Measurements from ENCODE around the gene CEP126.
A peak's percentile ranks its signal among the peaks of the same experiment; 100 is the strongest.

The CEP126 gene

DNA sequence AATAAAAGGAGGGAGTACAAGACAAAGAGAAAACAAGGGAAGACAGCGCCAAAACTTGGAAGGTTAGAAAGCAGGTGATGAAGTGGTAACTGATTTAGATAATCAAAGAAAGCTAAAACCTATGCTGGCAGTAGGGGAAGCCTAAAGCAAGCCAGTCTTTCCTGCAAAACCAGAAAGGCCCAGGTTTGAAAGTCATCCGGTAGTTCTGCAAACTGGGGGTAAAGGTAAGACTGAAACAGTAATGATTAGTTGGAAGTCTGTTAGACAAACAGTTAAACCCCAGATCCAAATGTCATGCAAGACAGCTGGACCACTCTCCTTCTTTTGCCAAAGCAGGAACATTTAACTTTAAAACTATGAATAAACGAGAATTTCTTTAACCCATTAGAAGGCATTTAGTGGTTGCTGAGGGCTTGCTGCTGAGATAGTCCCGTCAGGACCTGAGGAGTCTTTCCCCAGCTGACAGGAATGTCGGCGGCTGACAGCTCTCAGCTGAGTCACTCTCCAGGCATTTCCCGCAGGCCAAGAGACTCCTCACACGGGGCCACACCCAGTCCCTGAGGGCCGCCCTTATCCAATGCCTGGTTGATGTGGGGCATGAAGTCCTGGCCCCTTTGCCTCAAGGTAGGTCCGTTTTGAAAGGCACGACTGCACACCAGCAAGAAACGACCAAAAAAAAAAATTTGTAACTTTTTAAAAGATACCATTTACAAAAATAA is 96.1 kb downstream of the CEP126 start:
- no peaks in the 10 kb centered on the region for H3K36me3 ChIP-seq
- H3K4me3 ChIP-seq (ENCODE audit: low read depth, low read length), result no peak overlapping the region
- peak; percentile 19 for DNase-seq
- H3K27me3 ChIP-seq, result peaks cover 13% of the 10 kb centered on the region
- no peaks in the 10 kb centered on the region for H3K4me1 ChIP-seq
- no peaks in the 10 kb centered on the region for H3K9me3 ChIP-seq
- TF ChIP-seq, protein P1, sequence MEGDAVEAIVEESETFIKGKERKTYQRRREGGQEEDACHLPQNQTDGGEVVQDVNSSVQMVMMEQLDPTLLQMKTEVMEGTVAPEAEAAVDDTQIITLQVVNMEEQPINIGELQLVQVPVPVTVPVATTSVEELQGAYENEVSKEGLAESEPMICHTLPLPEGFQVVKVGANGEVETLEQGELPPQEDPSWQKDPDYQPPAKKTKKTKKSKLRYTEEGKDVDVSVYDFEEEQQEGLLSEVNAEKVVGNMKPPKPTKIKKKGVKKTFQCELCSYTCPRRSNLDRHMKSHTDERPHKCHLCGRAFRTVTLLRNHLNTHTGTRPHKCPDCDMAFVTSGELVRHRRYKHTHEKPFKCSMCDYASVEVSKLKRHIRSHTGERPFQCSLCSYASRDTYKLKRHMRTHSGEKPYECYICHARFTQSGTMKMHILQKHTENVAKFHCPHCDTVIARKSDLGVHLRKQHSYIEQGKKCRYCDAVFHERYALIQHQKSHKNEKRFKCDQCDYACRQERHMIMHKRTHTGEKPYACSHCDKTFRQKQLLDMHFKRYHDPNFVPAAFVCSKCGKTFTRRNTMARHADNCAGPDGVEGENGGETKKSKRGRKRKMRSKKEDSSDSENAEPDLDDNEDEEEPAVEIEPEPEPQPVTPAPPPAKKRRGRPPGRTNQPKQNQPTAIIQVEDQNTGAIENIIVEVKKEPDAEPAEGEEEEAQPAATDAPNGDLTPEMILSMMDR (IDR thresholded peaks at IDR 0.05; ENCODE audit: low read depth, low read length), result no peak

DNA sequence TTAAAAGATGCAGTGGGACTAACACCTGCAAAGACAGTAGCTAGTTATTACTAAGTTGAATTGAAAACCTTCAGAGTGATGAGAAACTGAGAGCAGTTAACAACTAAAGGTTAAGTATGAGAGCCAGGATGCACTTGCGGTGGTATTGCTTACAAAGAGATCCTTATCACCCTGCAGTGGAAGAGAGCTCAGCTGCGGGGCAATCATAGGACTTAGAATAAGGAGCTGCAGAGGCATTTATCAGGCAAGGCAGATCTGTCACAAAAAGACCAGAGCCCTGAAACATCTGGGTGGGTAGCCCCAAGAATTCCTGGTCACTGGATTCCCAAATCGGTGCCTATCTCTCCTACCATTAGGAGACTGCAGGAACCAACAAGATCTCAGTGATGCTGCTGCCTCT is 98.1 kb downstream of the CEP126 start:
- Histone ChIP-seq H3K4me1 (no peaks in the 10 kb centered on the region), H3K9me3 (no peaks in the 10 kb centered on the region), H3K4me3 (ENCODE audit: low read depth, low read length) (no peak overlapping the region), H3K27me3 (peaks cover 13% of the 10 kb centered on the region), H3K36me3 (no peaks in the 10 kb centered on the region)
- DNase-seq, result no peak
- TF ChIP-seq, protein P1 (IDR thresholded peaks at IDR 0.05; ENCODE audit: low read depth, low read length), result no peak

DNA sequence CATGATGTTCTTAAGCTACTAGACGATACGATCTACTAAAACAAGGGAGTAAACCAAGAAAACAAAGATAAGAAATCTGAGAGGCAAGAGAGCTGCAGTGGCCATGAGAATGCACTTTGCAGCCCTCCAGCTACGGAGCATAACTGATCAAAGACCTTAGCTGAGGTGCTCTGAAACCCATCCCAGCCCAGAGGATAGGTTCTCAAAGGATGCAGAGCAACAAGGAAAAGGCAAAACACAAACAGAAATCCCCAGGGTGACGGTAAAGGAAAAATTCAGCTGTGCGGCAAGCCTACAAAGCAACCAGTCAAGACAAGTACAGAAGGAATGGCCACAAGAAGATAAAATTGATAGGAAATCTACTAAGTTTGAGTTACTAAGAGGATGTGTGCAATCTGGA is 99.9 kb downstream of the CEP126 start:
- Histone ChIP-seq H3K36me3 (no peaks in the 10 kb centered on the region), H3K27me3 (peaks cover 11% of the 10 kb centered on the region), H3K4me1 (no peaks in the 10 kb centered on the region), H3K4me3 (ENCODE audit: low read depth, low read length) (no peak overlapping the region), H3K9me3 (no peaks in the 10 kb centered on the region)
- TF ChIP-seq, protein P1 (IDR thresholded peaks at IDR 0.05; ENCODE audit: low read depth, low read length), result no peak
- DNase-seq, result no peak

DNA sequence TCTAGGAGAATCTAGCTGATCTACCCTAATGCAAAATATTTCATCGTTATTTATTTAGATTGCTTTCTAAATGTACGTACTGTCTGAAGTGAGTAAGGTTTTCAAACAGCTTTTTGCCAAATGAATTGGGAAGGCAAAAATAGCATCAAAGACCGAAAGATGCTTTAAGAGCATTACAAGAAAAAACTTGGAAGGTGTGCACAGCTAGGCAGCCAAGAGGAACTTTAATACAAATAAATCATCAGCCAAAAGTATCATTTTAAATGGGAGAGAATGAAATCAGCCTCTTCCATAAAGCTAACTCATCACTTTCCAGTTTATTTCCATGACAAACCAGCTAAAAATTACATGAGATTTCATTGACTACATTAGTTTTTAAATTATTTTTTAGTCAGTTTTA is 102.2 kb downstream of the CEP126 start:
- Histone ChIP-seq H3K9me3 (no peaks in the 10 kb centered on the region), H3K27me3 (no peaks in the 10 kb centered on the region; the same call in 1 of the 2 replicates), H3K36me3 (no peaks in the 10 kb centered on the region), H3K4me1 (no peaks in the 10 kb centered on the region), H3K4me3 (ENCODE audit: low read depth, low read length) (no peak overlapping the region)
- no peak for DNase-seq
- TF ChIP-seq, protein P1 (IDR thresholded peaks at IDR 0.05; ENCODE audit: low read depth, low read length), result no peak

DNA sequence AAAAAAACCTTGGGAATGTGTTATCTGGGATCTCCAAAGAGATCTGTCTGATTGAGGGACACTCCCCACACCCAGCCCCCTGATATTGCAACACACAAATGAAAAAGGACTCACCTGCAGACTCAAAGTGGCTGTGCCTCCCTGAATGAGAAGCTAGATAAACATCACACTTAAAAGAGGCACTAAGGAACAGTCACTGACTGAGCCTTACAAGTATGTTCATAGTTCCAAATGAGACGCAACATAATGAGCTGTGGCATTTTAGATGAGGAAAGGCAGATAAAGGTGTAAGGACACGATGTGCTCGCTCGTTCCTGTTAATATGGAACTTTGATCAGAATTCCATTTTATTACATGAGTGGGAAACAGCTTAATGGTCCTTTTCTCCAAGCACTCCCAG is 111.4 kb downstream of the CEP126 start:
- Histone ChIP-seq H3K27me3 (peaks cover 6% of the 10 kb centered on the region; the same call in 1 of the 2 replicates), H3K4me3 (ENCODE audit: low read depth, low read length) (no peak overlapping the region), H3K4me1 (no peaks in the 10 kb centered on the region), H3K36me3 (no peaks in the 10 kb centered on the region), H3K9me3 (no peaks in the 10 kb centered on the region)
- no peak for DNase-seq
- TF ChIP-seq, protein P1 (IDR thresholded peaks at IDR 0.05; ENCODE audit: low read depth, low read length), result no peak

DNA sequence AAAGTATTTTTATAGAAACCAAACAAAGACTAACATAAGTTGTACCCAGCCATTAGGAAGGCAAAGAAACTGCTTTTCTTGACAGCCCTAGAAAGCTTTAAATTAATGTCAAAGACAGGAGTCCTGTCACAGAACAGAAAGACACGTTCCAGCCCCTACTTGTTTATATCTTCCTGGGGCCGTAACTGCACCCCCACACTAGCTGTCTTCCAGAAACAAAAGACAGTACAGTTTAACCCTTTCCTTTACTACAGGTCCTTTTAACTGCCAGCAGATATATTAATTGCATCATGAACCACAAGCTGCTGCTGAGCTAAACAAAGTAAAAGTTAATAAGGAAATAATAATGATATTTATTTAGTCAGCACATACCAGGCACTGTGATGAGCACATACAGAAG is 112.1 kb downstream of the CEP126 start:
- Histone ChIP-seq H3K36me3 (no peaks in the 10 kb centered on the region), H3K27me3 (peaks cover 6% of the 10 kb centered on the region; the same call in 1 of the 2 replicates), H3K4me3 (ENCODE audit: low read depth, low read length) (no peak overlapping the region), H3K9me3 (no peaks in the 10 kb centered on the region), H3K4me1 (no peaks in the 10 kb centered on the region)
- no peak for DNase-seq
- TF ChIP-seq, protein P1 (IDR thresholded peaks at IDR 0.05; ENCODE audit: low read depth, low read length), result no peak

Measured in BE2C (cell line).